SK-N-SH treated with all-trans-retinoic acid at 6 μM for 48 hours (cell line): ENCODE measurements around the gene CFAP107.

Experiments
- GLIS3 ChIP-seq: fragments of 250-450 bp; sonication (Bioruptor Pico); IDR thresholded peaks from 2 replicates; pipeline ENCODE4 v1.5.0; 2020; ENCODE audit warnings: mild to moderate bottlenecking, moderate library complexity
- ISL1 ChIP-seq: fragments of 250-450 bp; sonication (Bioruptor Pico); IDR thresholded peaks from 2 replicates; pipeline ENCODE4 v2.1.2; 2022; ENCODE audit warnings: mild to moderate bottlenecking, moderate library complexity
- PPARA ChIP-seq: fragments of 250-450 bp; sonication (Bioruptor Pico); IDR thresholded peaks from 2 replicates; pipeline ENCODE4 v1.5.0; 2020; ENCODE audit warnings: mild to moderate bottlenecking, borderline replicate concordance
- SNAI2 ChIP-seq: fragments of 250-450 bp; sonication (Bioruptor Pico); IDR thresholded peaks from 2 replicates; pipeline ENCODE4 v1.5.0; 2020; ENCODE audit warnings: mild to moderate bottlenecking, moderate library complexity
- TCF4 ChIP-seq: fragments of 250-450 bp; sonication (Bioruptor Pico); IDR thresholded peaks from 2 replicates; pipeline ENCODE4 v1.8.0; 2021; ENCODE audit warnings: mild to moderate bottlenecking, moderate library complexity, borderline replicate concordance
- ZC3H10 ChIP-seq: fragments of 250-450 bp; sonication (Bioruptor Pico); IDR thresholded peaks from 2 replicates; pipeline ENCODE4 v1.5.1; 2021; ENCODE audit warnings: mild to moderate bottlenecking, moderate library complexity
- ZNF70 ChIP-seq: fragments of 450-650 bp; formaldehyde crosslinking; IDR thresholded peaks from 2 replicates; pipeline ENCODE4 v1.5.0; 2020; ENCODE audit warnings: mild to moderate bottlenecking, moderate library complexity
- ZNF8 ChIP-seq: fragments of 450-650 bp; formaldehyde crosslinking; IDR thresholded peaks from 2 replicates; pipeline ENCODE4 v1.5.0; 2020; ENCODE audit warnings: mild to moderate bottlenecking, moderate library complexity
- TF ChIP-seq, protein P1 (sequence below): fragments of 250-450 bp; sonication (Bioruptor Pico); IDR thresholded peaks from 2 replicates; pipeline ENCODE4 v1.8.0; 2020; ENCODE audit warnings: mild to moderate bottlenecking, moderate library complexity, borderline replicate concordance
- TF ChIP-seq, protein P2 (sequence below): fragments of 250-450 bp; sonication (Bioruptor Pico); IDR thresholded peaks from 2 replicates; pipeline ENCODE4 v1.5.1; 2021; ENCODE audit warnings: mild to moderate bottlenecking, moderate library complexity
- TF ChIP-seq, protein P3 (sequence below): fragments of 250-450 bp; sonication (Bioruptor Pico); IDR thresholded peaks from 2 replicates; pipeline ENCODE4 v1.5.1; 2020; ENCODE audit warnings: low read depth, mild to moderate bottlenecking, moderate library complexity

DNA sequence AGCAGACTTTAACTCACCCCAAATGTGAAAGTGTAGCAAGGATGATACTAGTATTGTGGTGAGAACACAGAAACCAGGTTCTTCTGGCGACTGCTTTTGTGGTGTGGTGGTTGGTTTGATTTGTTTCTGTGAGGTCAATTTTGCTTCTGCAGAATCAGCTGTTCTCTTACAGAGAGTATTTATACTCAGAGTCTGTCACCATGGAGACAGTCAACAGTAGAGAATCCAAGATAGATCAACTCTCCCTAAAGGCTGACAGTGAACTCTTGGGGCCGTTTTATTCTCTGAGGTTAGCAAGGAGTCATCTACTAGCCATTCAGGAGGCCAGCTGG lies at the start of gene CFAP107:
- no peak for TF ChIP-seq GLIS3
- no peak for TF ChIP-seq SNAI2 (CRISPR knock-in tag)
- TF ChIP-seq PPARA (CRISPR knock-in tag), result no peak
- TF ChIP-seq ZNF8 (CRISPR knock-in tag), result no peak
- no peak for TF ChIP-seq TCF4 (CRISPR knock-in tag)
- no peak for TF ChIP-seq ZC3H10 (CRISPR knock-in tag)
- no peak for TF ChIP-seq ISL1 (CRISPR knock-in tag)
- no peak for TF ChIP-seq ZNF70 (CRISPR knock-in tag)
- TF ChIP-seq, protein P1, sequence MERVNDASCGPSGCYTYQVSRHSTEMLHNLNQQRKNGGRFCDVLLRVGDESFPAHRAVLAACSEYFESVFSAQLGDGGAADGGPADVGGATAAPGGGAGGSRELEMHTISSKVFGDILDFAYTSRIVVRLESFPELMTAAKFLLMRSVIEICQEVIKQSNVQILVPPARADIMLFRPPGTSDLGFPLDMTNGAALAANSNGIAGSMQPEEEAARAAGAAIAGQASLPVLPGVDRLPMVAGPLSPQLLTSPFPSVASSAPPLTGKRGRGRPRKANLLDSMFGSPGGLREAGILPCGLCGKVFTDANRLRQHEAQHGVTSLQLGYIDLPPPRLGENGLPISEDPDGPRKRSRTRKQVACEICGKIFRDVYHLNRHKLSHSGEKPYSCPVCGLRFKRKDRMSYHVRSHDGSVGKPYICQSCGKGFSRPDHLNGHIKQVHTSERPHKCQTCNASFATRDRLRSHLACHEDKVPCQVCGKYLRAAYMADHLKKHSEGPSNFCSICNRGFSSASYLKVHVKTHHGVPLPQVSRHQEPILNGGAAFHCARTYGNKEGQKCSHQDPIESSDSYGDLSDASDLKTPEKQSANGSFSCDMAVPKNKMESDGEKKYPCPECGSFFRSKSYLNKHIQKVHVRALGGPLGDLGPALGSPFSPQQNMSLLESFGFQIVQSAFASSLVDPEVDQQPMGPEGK, result no peak
- TF ChIP-seq, protein P2, sequence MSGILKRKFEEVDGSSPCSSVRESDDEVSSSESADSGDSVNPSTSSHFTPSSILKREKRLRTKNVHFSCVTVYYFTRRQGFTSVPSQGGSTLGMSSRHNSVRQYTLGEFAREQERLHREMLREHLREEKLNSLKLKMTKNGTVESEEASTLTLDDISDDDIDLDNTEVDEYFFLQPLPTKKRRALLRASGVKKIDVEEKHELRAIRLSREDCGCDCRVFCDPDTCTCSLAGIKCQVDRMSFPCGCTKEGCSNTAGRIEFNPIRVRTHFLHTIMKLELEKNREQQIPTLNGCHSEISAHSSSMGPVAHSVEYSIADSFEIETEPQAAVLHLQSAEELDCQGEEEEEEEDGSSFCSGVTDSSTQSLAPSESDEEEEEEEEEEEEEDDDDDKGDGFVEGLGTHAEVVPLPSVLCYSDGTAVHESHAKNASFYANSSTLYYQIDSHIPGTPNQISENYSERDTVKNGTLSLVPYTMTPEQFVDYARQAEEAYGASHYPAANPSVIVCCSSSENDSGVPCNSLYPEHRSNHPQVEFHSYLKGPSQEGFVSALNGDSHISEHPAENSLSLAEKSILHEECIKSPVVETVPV, result no peak
- TF ChIP-seq, protein P3, sequence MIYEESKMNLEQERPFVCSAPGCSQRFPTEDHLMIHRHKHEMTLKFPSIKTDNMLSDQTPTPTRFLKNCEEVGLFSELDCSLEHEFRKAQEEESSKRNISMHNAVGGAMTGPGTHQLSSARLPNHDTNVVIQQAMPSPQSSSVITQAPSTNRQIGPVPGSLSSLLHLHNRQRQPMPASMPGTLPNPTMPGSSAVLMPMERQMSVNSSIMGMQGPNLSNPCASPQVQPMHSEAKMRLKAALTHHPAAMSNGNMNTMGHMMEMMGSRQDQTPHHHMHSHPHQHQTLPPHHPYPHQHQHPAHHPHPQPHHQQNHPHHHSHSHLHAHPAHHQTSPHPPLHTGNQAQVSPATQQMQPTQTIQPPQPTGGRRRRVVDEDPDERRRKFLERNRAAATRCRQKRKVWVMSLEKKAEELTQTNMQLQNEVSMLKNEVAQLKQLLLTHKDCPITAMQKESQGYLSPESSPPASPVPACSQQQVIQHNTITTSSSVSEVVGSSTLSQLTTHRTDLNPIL (CRISPR knock-in tag), result no peak
